ENCODE measurements around the gene TMEM125.

GRCh38 chr1:43303471-43304313, 33.9 kb downstream of the TMEM125 start:
- no peak for TF ChIP-seq CTCF (IDR thresholded peaks at IDR 0.05)
- TF ChIP-seq EP300 (IDR thresholded peaks at IDR 0.05; ENCODE audit: low read depth), result no peak
- no peak for TF ChIP-seq POLR2A (IDR thresholded peaks at IDR 0.05)
- TF ChIP-seq POLR2AphosphoS5 (IDR thresholded peaks at IDR 0.05), result no peak

Measured in transverse colon (tissue), 4 donors.